Neural progenitor cell (in vitro differentiated cells): ENCODE measurements around the gene ANKHD1. TPM values are rescaled to one million over a fixed set of nuclear protein-coding genes. Genes with fewer than 3 reads are reported as not detected.

Experiments
- DNase-seq: peaks from one replicate; pipeline ENCODE4 v3.0.0-alpha.2; 2016; ENCODE audit warnings: low spot score
- H2AFZ ChIP-seq: fragments of 200-600 bp; sonication (generic); replicated peaks from 2 replicates; pipeline ENCODE4 v1.6.1; 2016; ENCODE audit warnings: antibody characterized with exemption
- H3F3A ChIP-seq: fragments of 200-600 bp; sonication (generic); 2 replicates; pipeline ENCODE4 v1.6.1; 2016; ENCODE audit warnings: antibody characterized with exemption, low read depth
- H3K27ac ChIP-seq: fragments of 200-600 bp; sonication (generic); 2 replicates; pipeline ENCODE4 v1.5.1; 2016; ENCODE audit warnings: mild to moderate bottlenecking
- H3K27me3 ChIP-seq: fragments of 200-600 bp; sonication (generic); 2 replicates; pipeline ENCODE4 v1.6.1; 2016; ENCODE audit warnings: mild to moderate bottlenecking, moderate library complexity
- H3K36me3 ChIP-seq: fragments of 200-600 bp; sonication (generic); 2 replicates; pipeline ENCODE4 v1.5.1; 2016
- H3K4me1 ChIP-seq: fragments of 200-600 bp; sonication (generic); 2 replicates; pipeline ENCODE4 v1.6.1; 2016; ENCODE audit warnings: mixed run types
- H3K4me2 ChIP-seq: fragments of 200-600 bp; sonication (generic); 2 replicates; pipeline ENCODE4 v1.6.1; 2016
- H3K4me3 ChIP-seq: fragments of 200-600 bp; sonication (generic); 2 replicates; pipeline ENCODE4 v1.5.1; 2016
- H3K79me2 ChIP-seq: fragments of 200-600 bp; sonication (generic); 2 replicates; pipeline ENCODE4 v1.6.1; 2016; ENCODE audit warnings: low read depth
- H3K9ac ChIP-seq: fragments of 200-600 bp; sonication (generic); 2 replicates; pipeline ENCODE4 v1.6.1; 2016
- H3K9me3 ChIP-seq: fragments of 200-600 bp; sonication (generic); 2 replicates; pipeline ENCODE4 v1.5.1; 2016; ENCODE audit warnings: low read depth
- H4K20me1 ChIP-seq: fragments of 200-600 bp; sonication (generic); 2 replicates; pipeline ENCODE4 v1.6.1; 2016; ENCODE audit warnings: low read depth
- H3K27ac Mint-ChIP-seq: 3 replicates; pipeline ENCODE4 v1.8.0; 2021; ENCODE audit warnings: mixed read lengths
- H3K27me3 Mint-ChIP-seq: 2 replicates; pipeline ENCODE4 v1.8.0; 2022; ENCODE audit warnings: low read depth, mild to moderate bottlenecking, inconsistent platforms, moderate library complexity, mixed read lengths; ENCODE audit not compliant: insufficient read depth
- H3K36me3 Mint-ChIP-seq: 3 replicates; pipeline ENCODE4 v1.8.0; 2021; ENCODE audit warnings: mixed read lengths
- H3K4me1 Mint-ChIP-seq: 3 replicates; pipeline ENCODE4 v1.8.0; 2021; ENCODE audit warnings: mixed read lengths
- H3K4me3 Mint-ChIP-seq: 3 replicates; pipeline ENCODE4 v1.8.0; 2021; ENCODE audit warnings: mild to moderate bottlenecking, moderate library complexity, mixed read lengths
- H3K9me3 Mint-ChIP-seq: 3 replicates; pipeline ENCODE4 v1.8.0; 2020; ENCODE audit warnings: mixed read lengths
- CTCF ChIP-seq: fragments of 200-600 bp; sonication (generic); IDR thresholded peaks from 2 replicates; pipeline ENCODE4 v1.5.1; 2017; ENCODE audit warnings: antibody characterized with exemption, mild to moderate bottlenecking
- EZH2 ChIP-seq: fragments of 200-600 bp; sonication (generic); IDR thresholded peaks from 2 replicates; pipeline ENCODE4 v1.6.1; 2017; ENCODE audit warnings: antibody characterized with exemption, mild to moderate bottlenecking, moderate library complexity
- EZH2phosphoT487 ChIP-seq: fragments of 200-600 bp; sonication (generic); IDR thresholded peaks from 2 replicates; pipeline ENCODE4 v1.6.1; 2017; ENCODE audit warnings: antibody characterized with exemption
- total RNA-seq: library from RNA; depleted of rRNA; stranded (reverse); fragments of >200 nt; gene quantifications from 2 replicates; pipeline ENCODE4 v1.2.3, GENCODE V29; 2015; ENCODE audit warnings: low replicate concordance

The ANKHD1 gene
- total RNA-seq, 1 donor from 2014 or later = 110 TPM

GRCh38 chr5:140413230-140413629, 11.6 kb downstream of the ANKHD1 start:
- TF ChIP-seq EZH2 (no peak), CTCF (no peak), EZH2phosphoT487 (no peak)
- Mint-ChIP-seq H3K36me3 (peaks cover 9% of the 10 kb centered on the region), H3K4me1 (no peaks in the 10 kb centered on the region), H3K9me3 (no peaks in the 10 kb centered on the region), H3K27ac (no peak overlapping the region), H3K27me3 (peaks cover 2% of the 10 kb centered on the region), H3K4me3 (no peak overlapping the region)
- Histone ChIP-seq H3K9me3 (no peaks in the 10 kb centered on the region), H3K9ac (no peak overlapping the region), H3K27me3 (no peaks in the 10 kb centered on the region), H3K4me3 (no peak overlapping the region), H3K27ac (no peak overlapping the region), H3K36me3 (no peaks in the 10 kb centered on the region), H2AFZ (no peak overlapping the region), H3K4me1 (no peaks in the 10 kb centered on the region), H3K79me2 (peaks cover 100% of the 10 kb centered on the region), H4K20me1 (peaks cover 50% of the 10 kb centered on the region), H3F3A (peaks cover 8% of the 10 kb centered on the region), H3K4me2 (no peak overlapping the region)
- DNase-seq = no peak

GRCh38 chr5:140417235-140417634, 15.6 kb downstream of the ANKHD1 start:
- Histone ChIP-seq H4K20me1 (peaks cover 38% of the 10 kb centered on the region), H3K27me3 (no peaks in the 10 kb centered on the region)

GRCh38 chr5:140418862-140419520, 17.4 kb downstream of the ANKHD1 start:
- H3K36me3 ChIP-seq = no peaks in the 10 kb centered on the region
- H3K4me1 ChIP-seq = no peaks in the 10 kb centered on the region
- Mint-ChIP-seq H3K27me3 (no peaks in the 10 kb centered on the region), H3K36me3 (peaks cover 39% of the 10 kb centered on the region), H3K9me3 (peaks cover 7% of the 10 kb centered on the region), H3K4me1 (no peaks in the 10 kb centered on the region), H3K27ac (no peak overlapping the region), H3K4me3 (no peak overlapping the region)
- H3K4me3 ChIP-seq = no peak overlapping the region
- no peaks in the 10 kb centered on the region for H3K27me3 ChIP-seq
- H2AFZ ChIP-seq = no peak overlapping the region
- H3K4me2 ChIP-seq = no peak overlapping the region
- no peaks in the 10 kb centered on the region for H3K9me3 ChIP-seq
- DNase-seq = no peak
- no peak overlapping the region for H3K9ac ChIP-seq
- H3K27ac ChIP-seq = peak overlapping the region; percentile 20
- H4K20me1 ChIP-seq = peaks cover 38% of the 10 kb centered on the region
- TF ChIP-seq EZH2 (no peak), EZH2phosphoT487 (no peak), CTCF (no peak)
- H3K79me2 ChIP-seq = peaks cover 98% of the 10 kb centered on the region
- peaks cover 3% of the 10 kb centered on the region for H3F3A ChIP-seq

More at GRCh38 chr5:140417235-140417634, 15.6 kb downstream of the ANKHD1 start:
- no peak for TF ChIP-seq EZH2
- no peak for TF ChIP-seq CTCF
- no peak for TF ChIP-seq EZH2phosphoT487
- no peaks in the 10 kb centered on the region for H3K36me3 ChIP-seq
- Mint-ChIP-seq H3K36me3 (peaks cover 32% of the 10 kb centered on the region), H3K9me3 (peaks cover 7% of the 10 kb centered on the region), H3K27ac (no peak overlapping the region), H3K4me1 (no peaks in the 10 kb centered on the region), H3K27me3 (no peaks in the 10 kb centered on the region), H3K4me3 (no peak overlapping the region)
- H3K4me2 ChIP-seq = no peak overlapping the region
- no peak overlapping the region for H3K27ac ChIP-seq
- H3K9ac ChIP-seq = no peak overlapping the region
- H3K79me2 ChIP-seq = peaks cover 98% of the 10 kb centered on the region
- no peaks in the 10 kb centered on the region for H3K4me1 ChIP-seq
- no peak overlapping the region for H3K4me3 ChIP-seq
- no peak for DNase-seq
- no peaks in the 10 kb centered on the region for H3K9me3 ChIP-seq
- H3F3A ChIP-seq = peaks cover 8% of the 10 kb centered on the region
- H2AFZ ChIP-seq = no peak overlapping the region
